Astrocyte of the spinal cord (primary cell): ENCODE results near the gene CTR9.

ENCODE experiments used
- DNase-seq: peaks from one replicate; pipeline ENCODE4 v3.0.0; 2011; ENCODE audit warnings: low read depth, low spot score
- H3K4me3 ChIP-seq: 2 replicates; pipeline ENCODE4 v1.5.1; 2011; ENCODE audit warnings: low read depth, mild to moderate bottlenecking, low read length, moderate library complexity
- in situ Hi-C: cut with HindIII; loops from 2 replicates; pipeline ENCODE4 v1.10.0; 2017; ENCODE audit warnings: low sequenced_read_pairs
- TF ChIP-seq, protein P1 (sequence below): IDR thresholded peaks from 2 replicates; pipeline ENCODE4 v1.5.1; 2012; ENCODE audit warnings: low read depth, mild to moderate bottlenecking, low read length, inconsistent platforms

Gene CTR9

DNA sequence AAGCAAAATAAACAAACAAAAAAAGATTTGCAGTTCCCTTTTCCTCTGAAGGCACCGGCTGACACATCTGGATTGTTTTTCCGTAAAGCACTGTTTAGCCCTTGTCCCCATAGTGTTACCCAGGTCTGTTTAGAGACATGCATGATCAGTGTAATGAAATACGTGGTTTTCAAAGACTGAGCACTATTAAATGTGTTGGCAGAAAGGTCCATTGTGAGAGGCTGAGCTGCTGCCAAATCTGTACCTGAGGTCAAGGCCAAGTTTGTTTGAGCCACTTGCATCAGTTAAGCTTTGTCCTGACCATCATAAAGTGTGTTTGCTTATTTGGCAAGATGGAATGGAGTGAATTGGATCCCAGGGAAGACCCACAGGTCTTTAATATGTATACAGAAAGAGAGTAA lies 26.3 kb downstream of the CTR9 start:
- in situ Hi-C loops, result no loop called here
- no peak for DNase-seq
- no peak overlapping the region for H3K4me3 ChIP-seq
- TF ChIP-seq, protein P1, sequence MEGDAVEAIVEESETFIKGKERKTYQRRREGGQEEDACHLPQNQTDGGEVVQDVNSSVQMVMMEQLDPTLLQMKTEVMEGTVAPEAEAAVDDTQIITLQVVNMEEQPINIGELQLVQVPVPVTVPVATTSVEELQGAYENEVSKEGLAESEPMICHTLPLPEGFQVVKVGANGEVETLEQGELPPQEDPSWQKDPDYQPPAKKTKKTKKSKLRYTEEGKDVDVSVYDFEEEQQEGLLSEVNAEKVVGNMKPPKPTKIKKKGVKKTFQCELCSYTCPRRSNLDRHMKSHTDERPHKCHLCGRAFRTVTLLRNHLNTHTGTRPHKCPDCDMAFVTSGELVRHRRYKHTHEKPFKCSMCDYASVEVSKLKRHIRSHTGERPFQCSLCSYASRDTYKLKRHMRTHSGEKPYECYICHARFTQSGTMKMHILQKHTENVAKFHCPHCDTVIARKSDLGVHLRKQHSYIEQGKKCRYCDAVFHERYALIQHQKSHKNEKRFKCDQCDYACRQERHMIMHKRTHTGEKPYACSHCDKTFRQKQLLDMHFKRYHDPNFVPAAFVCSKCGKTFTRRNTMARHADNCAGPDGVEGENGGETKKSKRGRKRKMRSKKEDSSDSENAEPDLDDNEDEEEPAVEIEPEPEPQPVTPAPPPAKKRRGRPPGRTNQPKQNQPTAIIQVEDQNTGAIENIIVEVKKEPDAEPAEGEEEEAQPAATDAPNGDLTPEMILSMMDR, result no peak

DNA sequence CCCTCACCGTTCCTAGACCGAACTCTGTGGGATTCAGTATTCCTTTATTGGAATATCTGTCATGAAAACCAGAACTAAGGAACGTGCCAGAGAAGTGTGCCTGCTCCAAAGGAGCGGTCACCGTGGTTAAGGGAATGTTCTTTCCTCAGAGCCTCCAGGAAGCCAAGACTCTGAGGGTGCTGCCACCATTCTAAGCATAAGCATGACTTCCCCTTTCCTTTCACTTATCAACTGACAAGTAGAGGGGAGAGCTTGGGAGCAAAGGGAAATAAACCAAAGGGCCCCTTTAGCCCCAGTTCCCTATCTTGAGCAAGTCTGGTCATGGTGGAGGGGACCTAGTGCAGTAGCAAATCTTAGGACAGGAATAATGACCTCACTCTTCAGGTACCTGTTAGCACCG lies 26.8 kb downstream of the CTR9 start:
- no peak overlapping the region for H3K4me3 ChIP-seq
- DNase-seq, result no peak
- TF ChIP-seq, protein P1, result no peak
- in situ Hi-C loops, result no loop called here

DNA sequence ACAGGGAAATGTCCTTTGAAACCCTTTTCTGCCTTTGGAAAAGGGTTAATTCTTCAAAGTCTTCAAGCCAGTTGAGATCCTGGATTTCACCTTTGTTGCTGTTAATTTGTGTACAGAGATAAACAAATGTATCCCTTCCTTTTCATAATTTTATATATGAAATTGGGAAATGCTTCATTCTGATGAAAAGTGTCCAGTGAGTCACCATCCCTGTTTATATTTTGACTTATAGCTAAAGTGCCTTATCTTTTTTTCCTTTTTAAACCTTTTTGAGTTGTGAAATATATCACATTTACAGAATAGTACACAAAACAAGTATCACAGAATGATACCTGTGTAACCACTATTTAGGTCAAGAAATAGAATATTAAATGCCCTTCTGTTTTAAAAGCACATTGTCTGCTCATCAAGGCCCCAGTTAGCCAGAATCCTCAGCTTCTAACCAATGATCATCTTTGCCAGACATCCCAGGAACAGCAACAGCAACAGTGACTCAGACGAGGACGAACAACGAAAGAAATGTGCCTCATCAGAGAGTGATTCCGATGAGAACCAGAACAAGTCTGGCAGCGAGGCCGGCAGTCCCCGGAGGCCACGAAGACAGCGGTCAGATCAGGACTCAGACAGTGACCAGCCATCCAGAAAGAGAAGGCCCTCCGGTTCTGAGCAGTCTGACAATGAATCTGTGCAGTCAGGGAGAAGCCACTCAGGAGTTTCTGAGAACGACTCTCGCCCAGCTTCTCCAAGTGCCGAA lies 27.3 kb downstream of the CTR9 start:
- H3K4me3 ChIP-seq, result no peak overlapping the region
- in situ Hi-C loops, result no loop called here
- TF ChIP-seq, protein P1, result no peak
- peak; percentile 73 for DNase-seq

DNA sequence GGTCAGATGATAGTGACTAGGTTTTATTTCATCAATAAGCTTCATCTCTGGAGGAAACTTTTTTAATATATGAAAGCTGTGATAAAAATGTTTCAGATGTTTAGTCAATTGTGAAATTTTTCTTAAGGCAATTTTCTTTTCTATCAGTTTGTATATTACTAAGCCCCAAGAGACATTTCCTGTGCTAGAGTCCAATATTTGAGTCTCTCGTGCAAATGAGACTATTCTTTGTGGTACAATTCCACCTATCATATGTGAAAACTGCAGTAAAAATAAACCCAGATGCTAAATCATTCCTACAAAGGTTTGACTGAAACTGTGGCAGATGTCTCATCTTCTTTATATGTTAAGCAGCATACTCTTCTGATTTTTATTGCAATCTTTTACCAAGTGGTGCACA lies 28.0 kb downstream of the CTR9 start:
- H3K4me3 ChIP-seq, result no peak overlapping the region
- in situ Hi-C loops, result no loop called here
- DNase-seq, result no peak
- TF ChIP-seq, protein P1, result no peak

DNA sequence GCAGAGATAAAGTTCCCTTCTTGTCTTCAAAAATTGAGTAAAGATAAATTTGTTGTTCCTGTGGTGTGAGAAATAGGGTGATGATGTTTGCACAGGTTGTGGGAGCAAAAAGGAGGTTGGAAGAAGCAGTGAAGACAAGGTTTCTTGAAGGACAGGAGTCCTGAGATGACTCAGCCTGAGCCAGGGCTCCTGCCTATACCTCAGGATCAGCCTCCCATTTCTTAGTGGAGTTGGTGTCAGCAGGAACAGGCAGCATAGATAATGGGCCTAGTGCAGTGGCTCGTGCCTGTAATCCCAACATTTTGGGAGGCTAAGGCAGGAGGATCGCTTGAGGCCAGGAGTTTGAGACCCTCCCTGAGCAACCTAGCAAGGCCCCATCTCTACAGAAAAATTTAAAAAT lies 29.0 kb downstream of the CTR9 start:
- H3K4me3 ChIP-seq, result no peak overlapping the region
- TF ChIP-seq, protein P1, result no peak
- in situ Hi-C loops, result no loop called here
- no peak for DNase-seq

DNA sequence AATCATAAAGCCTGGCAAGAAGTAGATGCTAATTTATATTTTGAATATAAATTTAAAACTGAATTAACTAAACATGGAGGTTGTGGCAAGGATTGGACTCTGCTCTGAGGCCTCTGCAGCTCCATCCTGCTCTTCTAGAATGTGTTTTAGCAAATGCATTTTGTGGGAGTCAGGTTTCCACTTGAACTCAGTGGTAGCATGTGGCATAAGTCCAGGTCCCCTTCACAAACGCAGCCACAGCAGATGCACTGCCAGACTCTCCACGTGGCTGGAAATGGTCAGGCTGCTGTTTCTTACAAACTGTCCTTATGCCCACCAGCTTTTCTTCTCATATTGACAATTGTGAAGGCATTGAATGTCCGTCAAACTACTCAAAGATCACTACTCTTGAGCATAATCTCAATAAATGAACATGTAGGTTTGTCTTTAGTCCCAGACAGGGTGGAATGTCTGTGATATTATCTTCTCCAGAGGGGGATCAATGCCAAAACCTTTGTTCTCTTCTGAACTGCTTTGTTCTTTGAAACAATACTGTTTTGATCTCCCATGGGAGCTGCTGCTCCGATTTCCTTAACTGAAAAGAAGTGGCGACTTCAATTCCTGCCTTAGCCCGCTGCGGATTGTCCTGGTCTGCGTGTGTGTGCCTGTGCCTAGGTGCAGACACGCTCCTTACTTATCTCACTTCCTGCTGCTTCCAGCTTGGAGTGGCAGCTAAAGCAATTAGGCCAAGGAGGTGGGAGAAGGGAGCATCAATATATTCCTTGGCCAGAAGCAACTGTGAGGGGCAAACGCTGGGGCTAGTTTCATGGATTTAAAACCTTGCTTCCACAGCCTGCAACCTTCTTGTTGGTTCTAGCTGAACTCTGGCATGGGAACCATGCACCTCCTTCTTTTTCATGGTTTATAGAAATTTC lies 33.4 kb downstream of the CTR9 start:
- DNase-seq, result peak; percentile 34
- TF ChIP-seq, protein P1, result no peak
- no peak overlapping the region for H3K4me3 ChIP-seq
- in situ Hi-C loops, result no loop called here
